Peyer's patch (tissue), 4 donors: ENCODE results near the gene CENPV. TPM values are rescaled to one million over a fixed set of nuclear protein-coding genes. Genes with fewer than 3 reads are reported as not detected.

Experiments
- DNase-seq, 3 donors: peaks; one replicate each; pipeline ENCODE4 v3.0.0-alpha.2; 2017 to 2019
- H3K27ac ChIP-seq, 4 donors: fragments of 200-600 bp; sonication (generic); one replicate each; pipeline ENCODE4 v1.5.1; 2016 to 2019
- H3K27me3 ChIP-seq, 2 donors: fragments of 200-600 bp; sonication (generic); one replicate each; pipeline ENCODE4 v1.5.1; 2019
- H3K36me3 ChIP-seq, 3 donors: fragments of 200-600 bp; sonication (generic); one replicate each; pipeline ENCODE4 v1.5.1; 2016 to 2019
- H3K4me1 ChIP-seq, 4 donors: fragments of 200-600 bp; sonication (generic); one replicate each; pipeline ENCODE4 v1.5.1; 2016 to 2019
- H3K4me3 ChIP-seq, 4 donors: fragments of 200-600 bp; sonication (generic); 1 replicate in 3 of 4; 2 replicates in 1 of 4; pipeline ENCODE4 v1.5.1; 2016 to 2019; ENCODE audit warnings: mild to moderate bottlenecking in 1 of 4
- H3K9me3 ChIP-seq, 4 donors: fragments of 200-600 bp; sonication (generic); one replicate each; pipeline ENCODE4 v1.5.1; 2016 to 2019; ENCODE audit warnings: mild to moderate bottlenecking in 1 of 4
- POLR2A ChIP-seq, 2 donors: fragments of 450-650 bp; IDR thresholded peaks; one replicate each; pipeline ENCODE4 v1.5.1; 2017; ENCODE audit warnings: antibody characterized with exemption in 2 of 2, mild to moderate bottlenecking in 2 of 2, moderate library complexity in 2 of 2
- total RNA-seq, 4 donors: library from RNA; depleted of rRNA; stranded (reverse); fragments of >200 nt; gene quantifications; one replicate each; pipeline ENCODE4 v1.1.0, GENCODE V29; 2016
- TF ChIP-seq, protein P1 (sequence below), 6 experiments: fragments of 450-650 bp in 4 of 6; fragments of 200-600 bp in 2 of 6; sonication (generic) in 1 of 6; IDR thresholded peaks; one replicate each; pipeline ENCODE4 v1.5.1; 2017 to 2019; ENCODE audit warnings: antibody characterized with exemption in 6 of 6, mild to moderate bottlenecking in 3 of 6, moderate library complexity in 1 of 6

CENPV gene
- total RNA-seq, 4 donors from 2014 or later = 49.0 to 109 (median 79.3) TPM

DNA sequence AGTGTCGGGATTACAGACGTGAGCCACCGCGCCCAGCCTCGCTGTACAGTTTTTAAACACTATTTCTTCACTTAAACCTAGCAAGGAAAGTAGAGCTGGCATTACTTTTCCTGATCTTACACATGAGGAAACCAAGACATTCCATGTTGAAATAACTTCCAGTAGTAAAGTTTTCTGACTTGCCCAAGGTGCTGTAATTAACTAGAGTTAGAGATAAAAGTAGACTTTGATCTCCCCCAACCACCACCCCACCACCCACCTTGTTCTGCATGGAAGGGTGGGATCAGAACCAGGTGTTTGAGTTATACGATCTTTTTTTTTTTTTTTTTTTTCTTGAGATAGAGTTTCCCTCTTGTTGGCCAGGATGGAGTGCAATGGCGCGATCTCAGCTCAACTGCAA is 47.1 kb downstream of the CENPV start:
- no peak for TF ChIP-seq POLR2A (IDR thresholded peaks at IDR 0.05)
- TF ChIP-seq, protein P1, sequence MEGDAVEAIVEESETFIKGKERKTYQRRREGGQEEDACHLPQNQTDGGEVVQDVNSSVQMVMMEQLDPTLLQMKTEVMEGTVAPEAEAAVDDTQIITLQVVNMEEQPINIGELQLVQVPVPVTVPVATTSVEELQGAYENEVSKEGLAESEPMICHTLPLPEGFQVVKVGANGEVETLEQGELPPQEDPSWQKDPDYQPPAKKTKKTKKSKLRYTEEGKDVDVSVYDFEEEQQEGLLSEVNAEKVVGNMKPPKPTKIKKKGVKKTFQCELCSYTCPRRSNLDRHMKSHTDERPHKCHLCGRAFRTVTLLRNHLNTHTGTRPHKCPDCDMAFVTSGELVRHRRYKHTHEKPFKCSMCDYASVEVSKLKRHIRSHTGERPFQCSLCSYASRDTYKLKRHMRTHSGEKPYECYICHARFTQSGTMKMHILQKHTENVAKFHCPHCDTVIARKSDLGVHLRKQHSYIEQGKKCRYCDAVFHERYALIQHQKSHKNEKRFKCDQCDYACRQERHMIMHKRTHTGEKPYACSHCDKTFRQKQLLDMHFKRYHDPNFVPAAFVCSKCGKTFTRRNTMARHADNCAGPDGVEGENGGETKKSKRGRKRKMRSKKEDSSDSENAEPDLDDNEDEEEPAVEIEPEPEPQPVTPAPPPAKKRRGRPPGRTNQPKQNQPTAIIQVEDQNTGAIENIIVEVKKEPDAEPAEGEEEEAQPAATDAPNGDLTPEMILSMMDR (IDR thresholded peaks at IDR 0.05) = no peak
- peaks cover 0 to 4% (median 0%) of the 10 kb centered on the region in 4 donors for H3K4me1 ChIP-seq
- no peaks in the 10 kb centered on the region for H3K36me3 ChIP-seq
- DNase-seq = no peak
- H3K27ac ChIP-seq = no peak overlapping the region
- H3K9me3 ChIP-seq = no peaks in the 10 kb centered on the region
- H3K27me3 ChIP-seq = no peaks in the 10 kb centered on the region
- H3K4me3 ChIP-seq = no peak overlapping the region

DNA sequence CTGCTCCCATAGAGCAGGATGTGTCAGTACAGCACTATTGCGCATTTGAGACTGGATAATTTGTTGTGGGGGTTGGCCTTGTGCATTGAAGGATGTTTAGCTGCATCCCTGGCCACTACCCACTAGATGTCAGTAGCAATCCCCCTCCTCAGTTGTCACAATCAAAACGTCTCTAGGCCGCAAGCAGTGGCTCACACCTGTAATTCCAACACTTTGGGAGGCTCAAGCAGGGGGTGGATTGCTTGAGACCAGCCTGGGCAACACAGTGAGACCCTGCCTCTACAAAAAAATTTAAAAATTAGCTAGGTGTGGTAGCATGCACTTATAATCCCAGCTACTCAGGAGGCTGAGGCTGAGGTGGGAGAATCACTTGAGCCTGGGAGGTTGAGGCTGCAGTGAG is 48.4 kb downstream of the CENPV start:
- no peaks in the 10 kb centered on the region for H3K36me3 ChIP-seq
- peaks cover 0 to 4% (median 0%) of the 10 kb centered on the region in 4 donors for H3K4me1 ChIP-seq
- no peaks in the 10 kb centered on the region for H3K27me3 ChIP-seq
- peak in 1 of 3 donors; percentile 52 for DNase-seq
- no peak overlapping the region for H3K27ac ChIP-seq
- no peaks in the 10 kb centered on the region for H3K9me3 ChIP-seq
- TF ChIP-seq, protein P1 (IDR thresholded peaks at IDR 0.05) = peak in 3 of 6 experiments; percentile 25 to 46 (median 35)
- no peak for TF ChIP-seq POLR2A (IDR thresholded peaks at IDR 0.05)
- H3K4me3 ChIP-seq = no peak overlapping the region

DNA sequence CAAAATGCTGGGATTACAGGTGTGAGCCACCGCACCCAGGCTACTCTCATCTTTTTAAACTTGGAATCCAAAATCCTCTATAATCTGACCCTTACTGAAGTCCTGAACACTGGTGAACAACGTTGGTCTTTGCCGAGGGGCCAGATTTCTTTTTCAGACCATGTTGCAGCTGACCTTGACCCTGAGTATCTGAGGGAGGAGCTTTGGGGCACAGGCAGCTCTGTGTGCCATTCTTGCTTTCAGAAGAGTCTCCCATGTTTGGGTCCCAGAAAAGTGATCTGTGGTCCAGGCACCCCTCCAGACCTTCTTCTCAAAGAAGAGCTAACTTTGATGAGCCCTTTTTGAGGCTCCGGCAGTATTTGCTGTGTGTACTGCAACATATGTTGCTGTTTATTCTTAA is 50.4 kb downstream of the CENPV start:
- no peaks in the 10 kb centered on the region for H3K9me3 ChIP-seq
- H3K4me3 ChIP-seq = no peak overlapping the region
- DNase-seq = peak in 1 of 3 donors; percentile 25
- no peaks in the 10 kb centered on the region for H3K36me3 ChIP-seq
- no peak overlapping the region for H3K27ac ChIP-seq
- peaks cover 0 to 15% (median 2%) of the 10 kb centered on the region in 4 donors for H3K4me1 ChIP-seq
- no peaks in the 10 kb centered on the region for H3K27me3 ChIP-seq
- TF ChIP-seq, protein P1 (IDR thresholded peaks at IDR 0.05) = no peak
- TF ChIP-seq POLR2A (IDR thresholded peaks at IDR 0.05) = no peak

DNA sequence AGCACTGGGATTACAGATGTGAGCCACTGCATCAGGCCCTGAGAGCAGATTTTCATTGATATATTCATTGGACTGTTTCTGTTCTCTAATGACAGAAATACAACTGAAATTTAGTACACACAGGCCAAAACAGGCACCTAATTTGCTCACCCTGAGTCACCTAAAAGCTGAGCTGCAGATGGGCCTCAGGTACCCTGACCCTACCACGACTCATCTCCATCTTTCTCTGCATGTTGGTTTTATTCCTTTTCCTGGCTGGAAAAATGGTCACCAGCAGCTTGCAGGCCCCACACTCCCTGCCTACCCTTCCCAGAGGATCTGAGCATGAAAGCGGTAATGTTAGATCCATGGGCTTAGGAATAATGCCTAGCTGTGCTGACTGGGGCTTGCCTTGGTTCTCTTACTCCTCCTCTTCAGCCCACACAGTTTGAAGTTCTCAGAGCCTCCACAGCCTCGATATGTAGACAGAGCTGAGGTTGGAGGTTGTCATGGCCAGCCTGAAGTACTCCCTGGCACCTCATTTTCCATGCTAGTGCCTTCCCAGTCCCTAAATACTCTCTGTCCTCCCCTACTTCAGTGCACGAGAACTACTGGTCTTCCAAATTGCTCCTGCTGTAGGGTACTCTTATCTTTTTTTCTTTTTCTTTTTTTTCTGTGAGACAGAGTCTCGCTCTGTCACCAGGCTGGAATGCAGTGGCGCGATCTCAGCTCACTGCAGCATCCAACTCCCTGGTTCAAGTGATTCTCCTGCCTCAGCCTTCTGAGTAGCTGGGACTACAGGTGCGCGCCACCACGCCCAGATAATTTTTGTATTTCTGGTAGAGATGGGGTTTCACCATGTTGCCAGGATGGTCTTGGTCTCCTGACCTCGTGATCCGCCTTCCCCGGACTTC is 51.1 kb downstream of the CENPV start:
- peak in 1 of 3 donors; percentile 14 for DNase-seq
- H3K9me3 ChIP-seq = no peaks in the 10 kb centered on the region
- H3K4me1 ChIP-seq = peaks cover 0 to 18% (median 2%) of the 10 kb centered on the region in 4 donors
- no peaks in the 10 kb centered on the region for H3K36me3 ChIP-seq
- H3K4me3 ChIP-seq = no peak overlapping the region
- no peak overlapping the region for H3K27ac ChIP-seq
- no peaks in the 10 kb centered on the region for H3K27me3 ChIP-seq
- TF ChIP-seq, protein P1 (IDR thresholded peaks at IDR 0.05) = no peak
- TF ChIP-seq POLR2A (IDR thresholded peaks at IDR 0.05) = no peak

DNA sequence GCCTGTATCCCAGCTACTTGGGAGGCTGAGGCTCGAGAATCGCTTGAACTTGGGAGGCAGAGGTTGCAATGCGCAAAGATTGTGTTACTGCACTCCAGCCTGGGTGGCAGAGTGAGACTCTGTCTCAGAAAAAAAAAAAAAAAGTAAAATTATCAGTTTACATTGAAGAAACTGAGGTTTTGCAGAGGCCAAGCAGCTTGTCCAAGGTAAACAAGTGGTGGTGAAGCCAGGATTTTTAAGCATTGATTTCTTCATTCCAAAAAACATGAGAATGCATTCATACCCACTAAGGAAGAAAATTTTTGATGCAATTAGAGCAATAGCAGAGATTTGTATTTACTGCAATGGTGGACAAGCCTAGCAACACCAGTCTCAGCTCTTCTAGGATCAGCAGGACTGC is 52.7 kb downstream of the CENPV start:
- TF ChIP-seq, protein P1 (IDR thresholded peaks at IDR 0.05) = no peak
- no peak for TF ChIP-seq POLR2A (IDR thresholded peaks at IDR 0.05)
- Histone ChIP-seq H3K4me3 (no peak overlapping the region), H3K4me1 (peaks cover 0 to 18% (median 2%) of the 10 kb centered on the region in 4 donors), H3K27ac (no peak overlapping the region), H3K36me3 (no peaks in the 10 kb centered on the region), H3K9me3 (no peaks in the 10 kb centered on the region), H3K27me3 (no peaks in the 10 kb centered on the region)
- DNase-seq = no peak
